ENCODE results near the gene RBMS3. TPM values are rescaled to one million over a fixed set of nuclear protein-coding genes. Genes with fewer than 3 reads are reported as not detected.

Gene RBMS3
- total RNA-seq, 1 experiment from 2014 or later: 5.9 TPM

DNA sequence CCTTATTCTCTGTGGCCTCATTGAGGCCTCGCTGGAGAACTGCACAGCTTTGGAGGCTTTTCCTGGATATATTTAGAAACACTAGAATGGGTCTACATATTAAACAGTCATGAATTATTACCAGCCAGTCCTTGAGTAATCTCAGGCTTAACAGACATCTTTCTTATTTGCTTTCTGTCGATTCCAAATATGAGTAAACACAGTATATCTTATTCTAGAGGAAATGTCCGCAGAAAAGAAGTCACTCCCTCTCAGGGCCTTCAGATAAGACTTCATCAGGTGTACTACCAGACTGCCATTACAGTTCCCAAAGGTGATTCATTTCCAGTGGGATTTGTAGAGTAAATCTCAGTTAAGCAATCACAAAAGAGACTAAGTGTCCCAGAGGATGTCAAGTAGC is 310.7 kb downstream of the RBMS3 start:
- no peak for DNase-seq (ENCODE audit: low read depth, low spot score)
- in situ Hi-C loops (cut with HindIII; ENCODE audit: low pct_unique_long_range_greater_than_20kb, low sequenced_read_pairs): no loop called here

- in situ Hi-C loops (cut with HindIII; ENCODE audit: low pct_unique_long_range_greater_than_20kb, low sequenced_read_pairs): no loop called here
- no peak for DNase-seq (ENCODE audit: low read depth, low spot score)
These were observed 312.9 kb downstream of the RBMS3 start for GRCh38 chr3:29593802-29594201.

GRCh38 chr3:29594261-29594660 is 313.4 kb downstream of the RBMS3 start:
- DNase-seq (ENCODE audit: low read depth, low spot score): no peak
- in situ Hi-C loops (cut with HindIII; ENCODE audit: low pct_unique_long_range_greater_than_20kb, low sequenced_read_pairs): no loop called here

- DNase-seq (ENCODE audit: low read depth, low spot score): no peak
- in situ Hi-C loops (cut with HindIII; ENCODE audit: low pct_unique_long_range_greater_than_20kb, low sequenced_read_pairs): no loop called here
These were observed 316.6 kb downstream of the RBMS3 start for GRCh38 chr3:29597376-29598008.

DNA sequence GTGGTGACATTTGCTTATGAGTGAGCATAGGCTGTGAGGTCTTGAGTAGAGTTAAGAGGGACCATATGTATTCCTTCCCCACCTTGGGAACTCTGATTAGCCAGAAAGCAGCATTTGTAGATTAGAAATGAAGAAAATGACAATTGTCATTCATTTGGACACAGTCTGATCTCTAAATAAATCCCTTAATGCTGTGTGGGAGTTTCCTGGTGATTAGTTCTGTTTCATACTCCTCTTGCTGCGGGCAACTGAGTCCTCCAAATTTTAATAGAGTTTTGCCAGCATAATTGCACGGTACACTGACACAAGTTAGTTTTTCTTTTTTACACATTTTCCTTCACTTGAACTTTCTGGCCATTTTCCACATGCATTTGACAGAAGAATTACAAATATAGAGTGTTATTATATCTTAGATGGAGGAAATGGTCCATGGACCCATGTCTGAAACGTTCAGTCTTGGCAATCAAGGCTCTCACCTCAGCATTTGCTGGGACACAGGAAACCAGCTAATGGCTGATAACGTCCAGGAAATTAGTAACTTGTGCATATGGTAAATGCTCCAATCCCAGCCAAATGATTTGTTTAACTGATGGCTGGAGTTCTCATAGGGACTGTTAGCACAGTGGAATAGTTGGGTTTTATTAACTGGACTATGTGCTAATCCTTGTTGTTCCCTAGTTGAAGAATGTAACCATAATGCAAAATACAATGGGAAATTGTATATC is 321.2 kb downstream of the RBMS3 start:
- in situ Hi-C loops (cut with HindIII; ENCODE audit: low pct_unique_long_range_greater_than_20kb, low sequenced_read_pairs): no loop called here
- DNase-seq (ENCODE audit: low read depth, low spot score): no peak

DNA sequence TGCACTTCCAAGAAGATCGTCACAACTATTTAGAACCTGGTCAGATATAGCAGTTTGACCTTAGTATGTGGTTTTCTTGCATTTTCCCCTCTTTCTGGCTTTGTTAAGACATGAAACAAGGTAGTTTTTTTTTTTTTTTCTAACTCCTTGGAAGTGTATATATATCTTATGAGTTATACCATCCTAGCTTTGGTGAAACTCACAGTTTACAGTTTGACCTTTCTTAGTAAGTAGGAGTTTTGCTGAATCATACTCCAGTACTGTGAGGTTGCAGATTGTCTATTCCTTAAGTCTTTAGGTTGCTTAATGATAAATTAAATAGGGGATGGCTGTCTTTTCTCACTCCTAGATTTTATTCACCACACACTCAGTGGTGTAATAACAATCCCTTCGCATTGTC is 325.0 kb downstream of the RBMS3 start:
- no peak for DNase-seq (ENCODE audit: low read depth, low spot score)
- in situ Hi-C loops (cut with HindIII; ENCODE audit: low pct_unique_long_range_greater_than_20kb, low sequenced_read_pairs): no loop called here

GRCh38 chr3:29606416-29606815 is 325.5 kb downstream of the RBMS3 start:
- DNase-seq (ENCODE audit: low read depth, low spot score): no peak
- in situ Hi-C loops (cut with HindIII; ENCODE audit: low pct_unique_long_range_greater_than_20kb, low sequenced_read_pairs): no loop called here

- no peak for DNase-seq (ENCODE audit: low read depth, low spot score)
- in situ Hi-C loops (cut with HindIII; ENCODE audit: low pct_unique_long_range_greater_than_20kb, low sequenced_read_pairs): no loop called here
These were observed 327.8 kb downstream of the RBMS3 start for GRCh38 chr3:29608414-29609327.

GRCh38 chr3:29609328-29609811 is 328.5 kb downstream of the RBMS3 start:
- in situ Hi-C loops (cut with HindIII; ENCODE audit: low pct_unique_long_range_greater_than_20kb, low sequenced_read_pairs): no loop called here
- DNase-seq (ENCODE audit: low read depth, low spot score): no peak

GRCh38 chr3:29610781-29611180 is 329.9 kb downstream of the RBMS3 start:
- no peak for DNase-seq (ENCODE audit: low read depth, low spot score)
- in situ Hi-C loops (cut with HindIII; ENCODE audit: low pct_unique_long_range_greater_than_20kb, low sequenced_read_pairs): no loop called here

DNA sequence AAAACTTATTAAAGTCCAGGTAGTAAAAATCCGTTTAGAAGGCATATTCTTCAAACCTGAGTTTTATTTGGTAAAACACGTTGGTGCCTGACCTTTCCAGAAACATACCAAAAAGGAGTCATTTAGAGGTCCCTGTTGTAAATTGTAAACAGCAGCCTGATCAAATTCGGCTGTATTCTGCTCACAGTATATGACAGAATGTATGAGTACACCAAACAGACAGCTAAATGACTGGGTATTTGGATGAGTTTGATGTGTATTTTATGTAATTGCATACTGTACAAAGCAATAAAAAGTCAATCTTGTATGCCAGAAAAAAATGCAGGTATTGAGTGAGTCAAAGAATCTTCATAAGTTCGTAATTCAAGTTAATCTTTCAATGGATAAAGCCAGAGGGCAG is 330.4 kb downstream of the RBMS3 start:
- in situ Hi-C loops (cut with HindIII; ENCODE audit: low pct_unique_long_range_greater_than_20kb, low sequenced_read_pairs): no loop called here
- no peak for DNase-seq (ENCODE audit: low read depth, low spot score)

- DNase-seq (ENCODE audit: low read depth, low spot score): no peak
- in situ Hi-C loops (cut with HindIII; ENCODE audit: low pct_unique_long_range_greater_than_20kb, low sequenced_read_pairs): no loop called here
These were observed 331.7 kb downstream of the RBMS3 start for GRCh38 chr3:29612536-29612935.

GRCh38 chr3:29614954-29615353 is 334.1 kb downstream of the RBMS3 start:
- DNase-seq (ENCODE audit: low read depth, low spot score): no peak
- in situ Hi-C loops (cut with HindIII; ENCODE audit: low pct_unique_long_range_greater_than_20kb, low sequenced_read_pairs): no loop called here

GRCh38 chr3:29618395-29619282 is 337.8 kb downstream of the RBMS3 start:
- in situ Hi-C loops (cut with HindIII; ENCODE audit: low pct_unique_long_range_greater_than_20kb, low sequenced_read_pairs): no loop called here
- no peak for DNase-seq (ENCODE audit: low read depth, low spot score)

GRCh38 chr3:29619676-29620075 is 338.8 kb downstream of the RBMS3 start:
- in situ Hi-C loops (cut with HindIII; ENCODE audit: low pct_unique_long_range_greater_than_20kb, low sequenced_read_pairs): no loop called here
- DNase-seq (ENCODE audit: low read depth, low spot score): no peak

- in situ Hi-C loops (cut with HindIII; ENCODE audit: low pct_unique_long_range_greater_than_20kb, low sequenced_read_pairs): no loop called here
- DNase-seq (ENCODE audit: low read depth, low spot score): no peak
These were observed 346.6 kb downstream of the RBMS3 start for GRCh38 chr3:29627136-29628117.
